HG03097 (cell line): ENCODE results near the gene RAB36.

Experiments
- ATAC-seq: cut with Tn5 transposase; IDR thresholded peaks from one replicate; pipeline ENCODE4 v1.9.1; 2021; ENCODE audit not compliant: unreplicated experiment, low FRiP score

The RAB36 gene

GRCh38 chr22:23144932-23145877 lies at the start of gene RAB36:
RAB36 (plus strand) TSS chr22:23145477; CDS start chr22:23146617, 1,140 bp downstream.
- ATAC-seq, result peak; percentile 39

GRCh38 chr22:23095733-23096342 lies 49.4 kb upstream of the RAB36 start:
- ATAC-seq, result no peak

- ATAC-seq, result no peak
These were observed 47.7 kb upstream of the RAB36 start for GRCh38 chr22:23097412-23098229.

- no peak for ATAC-seq
These were observed 47.0 kb upstream of the RAB36 start for GRCh38 chr22:23098230-23098705.

- ATAC-seq, result no peak
These were observed 46.4 kb upstream of the RAB36 start for GRCh38 chr22:23098718-23099530.

- no peak for ATAC-seq
These were observed 45.8 kb upstream of the RAB36 start for GRCh38 chr22:23099531-23099804.

GRCh38 chr22:23100124-23100801 lies 45.0 kb upstream of the RAB36 start:
- ATAC-seq, result no peak

- ATAC-seq, result no peak
These were observed 43.8 kb upstream of the RAB36 start for GRCh38 chr22:23101524-23101923.

GRCh38 chr22:23102002-23102655 lies 43.1 kb upstream of the RAB36 start:
- no peak for ATAC-seq

- ATAC-seq, result no peak
These were observed 42.5 kb upstream of the RAB36 start for GRCh38 chr22:23102776-23103175.

- no peak for ATAC-seq
These were observed 41.9 kb upstream of the RAB36 start for GRCh38 chr22:23103199-23103954.

- no peak for ATAC-seq
These were observed 40.9 kb upstream of the RAB36 start for GRCh38 chr22:23104187-23104971.

GRCh38 chr22:23105304-23105703 lies 40.0 kb upstream of the RAB36 start:
- ATAC-seq, result no peak

- no peak for ATAC-seq
These were observed 39.4 kb upstream of the RAB36 start for GRCh38 chr22:23105919-23106318.

GRCh38 chr22:23106344-23106743 lies 38.9 kb upstream of the RAB36 start:
- ATAC-seq, result no peak

- ATAC-seq, result no peak
These were observed 38.3 kb upstream of the RAB36 start for GRCh38 chr22:23106906-23107367.

GRCh38 chr22:23107487-23108248 lies 37.6 kb upstream of the RAB36 start:
- no peak for ATAC-seq
